ENCODE results near the gene SPTBN2. TPM values are rescaled to one million over a fixed set of nuclear protein-coding genes. Genes with fewer than 3 reads are reported as not detected.

SPTBN2 gene
- total and polyA plus RNA-seq, 2 of the 8 experiments (the other 6 are each of a cell fraction or from before 2014, with no cell fraction given): 19.1 to 69.0 TPM

DNA sequence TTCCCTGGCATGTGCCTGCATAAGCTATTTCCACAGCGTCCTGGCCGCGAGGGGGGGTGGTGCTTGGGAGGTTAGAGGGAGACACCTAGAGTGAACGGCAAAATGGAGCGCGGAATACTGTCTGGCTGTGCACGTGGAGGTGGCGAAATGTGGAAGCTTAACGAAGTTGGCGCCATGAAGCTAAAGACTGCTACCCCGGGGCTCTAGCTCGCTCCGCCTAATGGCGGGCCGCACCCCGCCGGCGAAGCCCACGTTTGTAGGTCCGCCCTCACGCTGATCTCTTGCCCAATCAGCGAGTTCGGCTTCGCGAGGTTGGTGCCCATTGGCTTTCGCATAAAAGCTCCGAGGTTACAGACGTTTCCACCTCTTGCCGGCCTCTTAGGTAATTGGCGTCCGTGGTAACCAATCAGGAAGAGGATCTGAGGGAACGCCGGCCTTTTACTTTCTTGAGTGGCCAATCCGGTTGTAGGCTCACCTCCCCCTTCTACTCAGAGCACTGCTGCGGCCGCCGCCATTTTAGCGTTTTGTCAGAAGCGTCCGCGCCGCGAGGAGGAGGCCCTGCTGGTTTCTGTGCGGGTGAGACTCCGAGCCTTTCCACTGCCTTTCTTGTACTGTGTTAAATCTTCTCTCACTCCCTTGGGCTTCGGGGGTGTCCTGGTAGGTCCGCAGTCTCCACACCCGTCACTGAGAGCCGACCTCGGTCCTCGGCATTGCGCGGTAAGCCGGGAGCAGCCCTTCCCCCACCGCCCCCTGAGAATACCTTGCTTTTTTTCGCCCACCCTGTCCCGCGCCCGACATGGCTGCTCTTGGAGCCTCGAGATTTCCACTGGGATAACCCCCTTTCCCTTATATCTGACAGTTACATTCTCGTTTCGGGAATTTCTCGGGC, 90.6 kb downstream of the SPTBN2 start, which contains the start of gene RBM4 (continued):
- peak; percentile 17 for TF ChIP-seq CHD7 (IDR thresholded peaks at IDR 0.05; ENCODE audit: insufficient replicate concordance, low read length)
- peak; percentile 92 for TF ChIP-seq TBP (IDR thresholded peaks at IDR 0.05; ENCODE audit: low read depth, low read length)
- TF ChIP-seq FOSL1 (IDR thresholded peaks at IDR 0.05; ENCODE audit: insufficient read depth, low read depth, low read length): no peak
- TF ChIP-seq GTF2F1 (IDR thresholded peaks at IDR 0.05; ENCODE audit: borderline replicate concordance, low read depth, low read length): 0 out of 2 replicates have a peak, but pooled peaks have one; percentile 30
- peak; percentile 22; the same call in 1 of the 2 replicates for TF ChIP-seq KDM5A (IDR thresholded peaks at IDR 0.05; ENCODE audit: low read length)
- peak; percentile 64 for TF ChIP-seq CEBPB (IDR thresholded peaks at IDR 0.05; ENCODE audit: low read depth, low read length)
- TF ChIP-seq POU5F1 (IDR thresholded peaks at IDR 0.05; ENCODE audit: low read depth, low read length): no peak
- TF ChIP-seq NANOG (IDR thresholded peaks at IDR 0.05; ENCODE audit: insufficient read depth, low read depth, low read length, poor library complexity, severe bottlenecking): no peak
- no peak for TF ChIP-seq MAFK (IDR thresholded peaks at IDR 0.05; ENCODE audit: low read depth, low read length)
- peak; percentile 39 for TF ChIP-seq TAF7 (optimal IDR thresholded peaks at IDR 0.05; ENCODE audit: borderline replicate concordance, low read depth, low read length)

All from H1 (cell line).